ENCODE measurements around the gene CEP104. TPM values are rescaled to one million over a fixed set of nuclear protein-coding genes. Genes with fewer than 3 reads are reported as not detected.

The CEP104 gene
- total RNA-seq, 1 experiment from 2014 or later: 47.7 TPM

DNA sequence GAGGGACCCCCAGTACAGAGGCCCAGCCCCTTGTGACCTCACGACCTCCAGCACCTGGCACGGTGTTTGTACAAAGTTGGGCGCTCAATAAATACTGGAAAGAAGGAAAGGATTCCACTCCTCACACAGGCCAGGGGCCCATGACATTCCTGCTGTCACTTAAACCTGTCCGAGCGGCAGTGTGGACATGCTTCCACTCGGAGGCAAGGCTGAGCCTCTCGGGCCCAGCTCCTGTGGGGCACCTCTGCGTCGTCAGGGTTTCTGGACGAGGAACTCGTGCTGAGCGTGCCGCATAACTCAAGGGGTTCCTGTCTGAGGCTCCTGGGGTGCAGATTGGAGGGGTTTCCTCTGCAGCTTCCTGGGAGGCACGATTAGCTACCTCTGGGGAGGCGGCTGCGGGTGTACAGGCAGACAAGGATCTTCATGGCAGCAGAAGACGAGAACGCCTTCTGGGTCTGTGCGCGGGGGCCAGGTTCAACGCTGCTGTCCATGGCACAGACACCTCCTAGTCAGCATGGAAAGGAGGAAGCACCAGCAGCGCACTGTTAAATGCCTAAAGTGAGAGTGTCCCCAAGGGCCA, 88.1 kb downstream of the CEP104 start:
- no peaks in the 10 kb centered on the region for H4K20me1 ChIP-seq (ENCODE audit: insufficient read depth)

DNA sequence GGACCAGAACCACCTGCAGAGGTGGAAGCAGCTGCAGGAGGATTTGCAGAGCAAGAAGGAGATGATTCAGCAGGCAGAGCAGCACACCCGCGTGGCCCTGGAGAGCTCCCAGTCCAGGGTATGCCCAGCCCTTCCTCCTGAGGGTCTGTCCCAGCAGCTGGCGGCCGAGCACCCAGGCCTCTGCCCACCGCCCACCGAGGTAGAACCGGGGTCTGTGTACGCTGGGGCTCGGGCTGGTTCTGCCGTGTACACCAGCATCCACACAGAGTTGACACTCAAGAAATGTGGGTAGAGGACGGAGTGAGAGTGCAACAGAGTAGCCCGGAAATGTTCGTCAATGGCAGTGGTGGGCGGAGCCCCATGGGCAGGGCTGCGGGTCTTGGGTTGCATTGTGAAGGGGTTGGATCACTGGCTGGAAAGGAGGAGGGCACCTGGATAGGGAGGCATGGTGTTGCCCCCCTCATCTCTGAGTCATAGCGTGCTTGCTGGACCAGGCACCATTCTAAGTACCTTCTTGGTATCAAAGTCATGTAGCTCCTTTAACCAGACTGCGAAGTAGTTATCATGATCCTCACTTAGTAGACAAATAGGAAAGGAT, 89.6 kb downstream of the CEP104 start:
- no peak overlapping the region for H3K4me3 ChIP-seq
- H3K79me2 ChIP-seq (ENCODE audit: low read depth): no peaks in the 10 kb centered on the region
- BruUV-seq (replicated peaks): no TSS peak
- H2AFZ ChIP-seq: no peak overlapping the region
- no peaks in the 10 kb centered on the region for H3F3A ChIP-seq (ENCODE audit: insufficient read depth, low read depth)
- ChIA-PET CTCF (no interaction called here), POLR2A (ENCODE audit: unreplicated experiment) (no interaction called here)
- intact Hi-C loops (cut with micrococcal nuclease; ENCODE audit: unreplicated experiment): no loop called here
- TF ChIP-seq, protein P1, sequence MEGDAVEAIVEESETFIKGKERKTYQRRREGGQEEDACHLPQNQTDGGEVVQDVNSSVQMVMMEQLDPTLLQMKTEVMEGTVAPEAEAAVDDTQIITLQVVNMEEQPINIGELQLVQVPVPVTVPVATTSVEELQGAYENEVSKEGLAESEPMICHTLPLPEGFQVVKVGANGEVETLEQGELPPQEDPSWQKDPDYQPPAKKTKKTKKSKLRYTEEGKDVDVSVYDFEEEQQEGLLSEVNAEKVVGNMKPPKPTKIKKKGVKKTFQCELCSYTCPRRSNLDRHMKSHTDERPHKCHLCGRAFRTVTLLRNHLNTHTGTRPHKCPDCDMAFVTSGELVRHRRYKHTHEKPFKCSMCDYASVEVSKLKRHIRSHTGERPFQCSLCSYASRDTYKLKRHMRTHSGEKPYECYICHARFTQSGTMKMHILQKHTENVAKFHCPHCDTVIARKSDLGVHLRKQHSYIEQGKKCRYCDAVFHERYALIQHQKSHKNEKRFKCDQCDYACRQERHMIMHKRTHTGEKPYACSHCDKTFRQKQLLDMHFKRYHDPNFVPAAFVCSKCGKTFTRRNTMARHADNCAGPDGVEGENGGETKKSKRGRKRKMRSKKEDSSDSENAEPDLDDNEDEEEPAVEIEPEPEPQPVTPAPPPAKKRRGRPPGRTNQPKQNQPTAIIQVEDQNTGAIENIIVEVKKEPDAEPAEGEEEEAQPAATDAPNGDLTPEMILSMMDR (conservative IDR thresholded peaks at IDR 0.05): no peak
- no peak for TF ChIP-seq EZH2 (IDR thresholded peaks at IDR 0.05; ENCODE audit: low read depth)
- H4K20me1 ChIP-seq (ENCODE audit: insufficient read depth): no peaks in the 10 kb centered on the region
- H3K36me3 ChIP-seq (ENCODE audit: low read depth): no peaks in the 10 kb centered on the region
- H3K9me2 ChIP-seq (ENCODE audit: insufficient read depth): no peaks in the 10 kb centered on the region
- no peak overlapping the region for H3K27ac ChIP-seq
- DNase-seq: no peak
- no peak overlapping the region for H3K4me2 ChIP-seq
- no peaks in the 10 kb centered on the region for H3K9me3 ChIP-seq (ENCODE audit: insufficient read depth, low read depth)
- no peaks in the 10 kb centered on the region for H3K4me1 ChIP-seq (replicated peaks; ENCODE audit: insufficient read depth)
- H3K27me3 ChIP-seq (ENCODE audit: insufficient read depth, low read depth): peaks cover 54% of the 10 kb centered on the region

More for the DNA sequence above, 88.1 kb downstream of the CEP104 start:
- no peak overlapping the region for H3K4me2 ChIP-seq
- no TSS peak for BruUV-seq (replicated peaks)
- ChIA-PET CTCF (interaction anchor here (0.6 kb wide), 1 partner anchor 44 kb away, joined by 3 read pairs; no protein-coding TSS in a partner anchor), POLR2A (ENCODE audit: unreplicated experiment) (no interaction called here)
- no peak overlapping the region for H2AFZ ChIP-seq
- H3K27me3 ChIP-seq (ENCODE audit: insufficient read depth, low read depth): peaks cover 39% of the 10 kb centered on the region
- H3K4me1 ChIP-seq (replicated peaks; ENCODE audit: insufficient read depth): no peaks in the 10 kb centered on the region
- H3K79me2 ChIP-seq (ENCODE audit: low read depth): no peaks in the 10 kb centered on the region
- TF ChIP-seq, protein P1 (conservative IDR thresholded peaks at IDR 0.05): no peak
- no peak for TF ChIP-seq EZH2 (IDR thresholded peaks at IDR 0.05; ENCODE audit: low read depth)
- DNase-seq: no peak
- H3K36me3 ChIP-seq (ENCODE audit: low read depth): no peaks in the 10 kb centered on the region
- H3F3A ChIP-seq (ENCODE audit: insufficient read depth, low read depth): no peaks in the 10 kb centered on the region; the same call in 1 of the 2 replicates
- no peak overlapping the region for H3K27ac ChIP-seq
- no peak overlapping the region for H3K4me3 ChIP-seq
- H3K9me2 ChIP-seq (ENCODE audit: insufficient read depth): no peaks in the 10 kb centered on the region
- H3K9me3 ChIP-seq (ENCODE audit: insufficient read depth, low read depth): no peaks in the 10 kb centered on the region
- intact Hi-C loops (cut with micrococcal nuclease; ENCODE audit: unreplicated experiment): no loop called here

DNA sequence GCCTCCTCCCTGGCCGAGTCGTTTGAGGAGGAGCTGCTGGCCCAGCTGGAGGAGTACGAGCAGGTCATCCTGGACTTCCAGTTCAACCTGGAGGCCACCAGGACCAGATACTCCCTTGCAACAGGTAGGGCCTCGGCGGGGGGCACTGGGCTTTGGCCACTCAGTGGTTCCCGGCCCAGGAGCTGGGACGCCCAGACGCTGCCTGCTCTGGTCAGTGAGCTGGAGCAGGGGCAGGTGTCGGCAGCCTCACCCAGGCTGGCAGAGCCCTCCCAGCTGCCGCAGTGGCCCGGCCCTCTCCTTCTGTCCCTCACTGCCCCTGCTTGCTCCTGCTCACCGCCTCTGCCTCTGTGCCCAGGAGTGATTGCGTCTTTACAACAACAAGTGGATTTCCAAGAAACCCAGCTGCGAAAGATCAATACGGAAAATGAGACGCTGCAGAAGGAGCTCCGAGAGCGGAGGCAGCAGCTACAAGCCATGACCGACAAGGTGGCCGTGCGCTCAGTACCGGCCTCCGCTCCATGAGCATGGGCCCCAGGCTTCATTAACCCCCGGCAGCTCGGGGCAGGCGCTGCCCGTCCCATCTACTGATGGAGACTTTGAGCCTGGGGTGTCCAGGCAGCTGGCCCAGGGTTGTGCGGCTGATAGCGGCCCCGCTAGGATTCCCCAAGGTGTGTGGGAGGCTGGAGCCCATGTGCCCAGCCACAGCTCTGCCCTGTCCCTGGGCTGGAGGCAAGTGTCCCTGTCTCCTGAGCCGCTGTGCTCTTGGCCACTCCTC, 93.5 kb downstream of the CEP104 start:
- CTCF ChIA-PET: no interaction called here
- BruUV-seq (replicated peaks): no TSS peak
- TF ChIP-seq EZH2 (IDR thresholded peaks at IDR 0.05; ENCODE audit: low read depth): no peak
- TF ChIP-seq, protein P1 (conservative IDR thresholded peaks at IDR 0.05): no peak

More for the DNA sequence above, 93.5 kb downstream of the CEP104 start:
- H3K4me2 ChIP-seq: no peak overlapping the region
- intact Hi-C loops (cut with micrococcal nuclease; ENCODE audit: unreplicated experiment): no loop called here
- POLR2A ChIA-PET (ENCODE audit: unreplicated experiment): interaction anchor here (0.6 kb wide), 1 partner anchor 68 kb away, joined by 4 read pairs; no protein-coding TSS in a partner anchor
- no peak overlapping the region for H2AFZ ChIP-seq
- H3K4me3 ChIP-seq: no peak overlapping the region
- H3K79me2 ChIP-seq (ENCODE audit: low read depth): no peaks in the 10 kb centered on the region
- no peaks in the 10 kb centered on the region for H3F3A ChIP-seq (ENCODE audit: insufficient read depth, low read depth)
- peaks cover 92% of the 10 kb centered on the region for H3K27me3 ChIP-seq (ENCODE audit: insufficient read depth, low read depth)
- no peak overlapping the region for H3K27ac ChIP-seq
- no peaks in the 10 kb centered on the region for H3K36me3 ChIP-seq (ENCODE audit: low read depth)
- no peaks in the 10 kb centered on the region for H4K20me1 ChIP-seq (ENCODE audit: insufficient read depth)
- no peak for DNase-seq
- H3K9me2 ChIP-seq (ENCODE audit: insufficient read depth): no peaks in the 10 kb centered on the region
- H3K4me1 ChIP-seq (replicated peaks; ENCODE audit: insufficient read depth): no peaks in the 10 kb centered on the region
- no peaks in the 10 kb centered on the region for H3K9me3 ChIP-seq (ENCODE audit: insufficient read depth, low read depth)

All from PC-9 (cell line).